Measurements from ENCODE around the gene GNG4. TPM values are rescaled to one million over a fixed set of nuclear protein-coding genes. Genes with fewer than 3 reads are reported as not detected.
"Not testable (repeated sequence)": the region's sequence is repeated elsewhere in the genome, so short reads cannot be mapped to it uniquely, and the experiment has no call there.

The GNG4 gene
- total RNA-seq, 4 donors from 2014 or later = 1.1 to 6.3 (median 4.6) TPM

DNA sequence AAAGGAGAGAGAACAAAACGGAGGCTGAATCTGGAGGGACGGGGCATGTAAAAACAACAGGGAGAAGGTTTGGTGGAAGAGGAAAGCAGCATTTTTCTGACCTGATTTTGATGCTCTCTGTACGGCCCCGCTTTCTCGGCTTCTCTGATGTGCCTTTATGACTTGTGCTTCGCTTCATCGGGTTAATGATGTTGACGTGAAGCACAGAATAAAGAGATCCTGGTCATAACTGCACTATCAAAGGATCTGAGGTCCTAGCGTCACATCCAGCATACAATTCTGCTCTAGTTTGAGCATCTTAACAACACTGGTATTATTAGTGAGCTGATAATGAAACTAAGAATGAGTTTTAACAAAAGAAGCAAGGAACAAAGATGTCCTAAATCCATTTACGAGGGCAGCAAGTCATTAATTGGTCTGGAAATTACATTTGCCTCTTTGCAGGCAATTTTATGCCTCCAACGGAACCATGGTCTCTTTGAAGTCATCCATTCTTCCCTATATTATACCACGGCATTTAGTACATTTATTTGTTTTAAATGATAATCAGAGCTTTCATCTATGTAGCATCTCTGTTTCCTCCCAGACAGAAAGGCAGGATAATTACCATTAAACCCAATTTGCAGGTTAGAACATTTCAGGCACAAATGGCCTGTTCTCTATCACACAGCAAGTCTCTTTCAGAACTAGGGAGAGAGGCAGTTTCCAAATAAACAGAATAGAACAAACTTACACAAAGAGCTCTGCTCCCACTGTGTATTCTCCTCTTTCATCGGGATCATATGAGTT, 100.0 kb downstream of the GNG4 start:
- H3K27ac ChIP-seq = no peak overlapping the region
- no peaks in the 10 kb centered on the region for H3K9me3 ChIP-seq
- no peaks in the 10 kb centered on the region for H3K4me1 ChIP-seq
- no peak for TF ChIP-seq POLR2A (IDR thresholded peaks at IDR 0.05)
- TF ChIP-seq, protein P1, sequence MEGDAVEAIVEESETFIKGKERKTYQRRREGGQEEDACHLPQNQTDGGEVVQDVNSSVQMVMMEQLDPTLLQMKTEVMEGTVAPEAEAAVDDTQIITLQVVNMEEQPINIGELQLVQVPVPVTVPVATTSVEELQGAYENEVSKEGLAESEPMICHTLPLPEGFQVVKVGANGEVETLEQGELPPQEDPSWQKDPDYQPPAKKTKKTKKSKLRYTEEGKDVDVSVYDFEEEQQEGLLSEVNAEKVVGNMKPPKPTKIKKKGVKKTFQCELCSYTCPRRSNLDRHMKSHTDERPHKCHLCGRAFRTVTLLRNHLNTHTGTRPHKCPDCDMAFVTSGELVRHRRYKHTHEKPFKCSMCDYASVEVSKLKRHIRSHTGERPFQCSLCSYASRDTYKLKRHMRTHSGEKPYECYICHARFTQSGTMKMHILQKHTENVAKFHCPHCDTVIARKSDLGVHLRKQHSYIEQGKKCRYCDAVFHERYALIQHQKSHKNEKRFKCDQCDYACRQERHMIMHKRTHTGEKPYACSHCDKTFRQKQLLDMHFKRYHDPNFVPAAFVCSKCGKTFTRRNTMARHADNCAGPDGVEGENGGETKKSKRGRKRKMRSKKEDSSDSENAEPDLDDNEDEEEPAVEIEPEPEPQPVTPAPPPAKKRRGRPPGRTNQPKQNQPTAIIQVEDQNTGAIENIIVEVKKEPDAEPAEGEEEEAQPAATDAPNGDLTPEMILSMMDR (IDR thresholded peaks at IDR 0.05) = no peak
- no peak overlapping the region for H3K4me3 ChIP-seq
- H3K27me3 ChIP-seq = peaks cover 0 to 8% (median 0%) of the 10 kb centered on the region in 4 donors
- 80 to 83% methylated on average over 13 of the region's 13 CpGs for WGBS, 2 donors
- intact Hi-C loops (cut with DNase I) = no loop called here
- no peaks in the 10 kb centered on the region for H3K36me3 ChIP-seq
- no peak for DNase-seq

DNA sequence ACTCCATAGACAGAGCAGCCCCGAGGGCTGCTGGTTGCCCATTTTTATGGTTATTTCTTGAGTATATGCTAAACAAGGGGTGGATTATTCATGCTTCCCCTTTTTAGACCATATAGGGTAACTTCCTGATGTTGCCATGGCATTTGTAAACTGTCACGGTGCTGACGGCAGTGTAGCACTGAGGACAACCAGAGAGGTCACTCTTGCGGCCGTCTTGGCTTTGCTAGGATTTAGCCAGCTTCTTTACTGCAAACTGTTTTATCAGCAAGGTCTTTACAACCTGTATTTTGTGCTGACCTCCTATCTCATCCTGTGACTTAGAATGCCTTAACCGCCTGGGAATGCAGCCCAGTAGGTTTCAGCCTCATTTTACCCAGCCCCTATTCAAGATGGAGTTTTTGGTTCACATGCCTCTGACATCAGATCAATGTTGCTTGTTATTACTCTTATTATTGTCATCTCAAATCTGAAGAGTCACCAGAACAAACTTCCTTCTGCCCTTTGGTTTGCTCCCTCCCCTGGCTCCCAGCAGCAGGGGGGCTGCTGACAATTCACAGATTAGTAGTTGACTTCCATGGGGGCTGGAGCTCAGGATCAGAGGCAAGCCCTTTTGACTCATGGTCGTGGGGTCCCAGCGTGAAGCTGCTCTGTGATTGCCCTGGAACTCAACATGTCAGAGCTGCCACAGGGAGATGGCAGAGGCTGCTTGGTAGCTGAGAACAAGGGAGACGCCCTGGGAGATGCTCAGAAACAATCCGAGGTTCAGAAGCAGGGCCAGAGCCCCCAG, 103.0 kb downstream of the GNG4 start:
- WGBS, 2 donors = 40 to 46% methylated on average over 7 to 10 of the region's 10 CpGs
- H3K4me3 ChIP-seq, DNase-seq: not testable (repeated sequence)

DNA sequence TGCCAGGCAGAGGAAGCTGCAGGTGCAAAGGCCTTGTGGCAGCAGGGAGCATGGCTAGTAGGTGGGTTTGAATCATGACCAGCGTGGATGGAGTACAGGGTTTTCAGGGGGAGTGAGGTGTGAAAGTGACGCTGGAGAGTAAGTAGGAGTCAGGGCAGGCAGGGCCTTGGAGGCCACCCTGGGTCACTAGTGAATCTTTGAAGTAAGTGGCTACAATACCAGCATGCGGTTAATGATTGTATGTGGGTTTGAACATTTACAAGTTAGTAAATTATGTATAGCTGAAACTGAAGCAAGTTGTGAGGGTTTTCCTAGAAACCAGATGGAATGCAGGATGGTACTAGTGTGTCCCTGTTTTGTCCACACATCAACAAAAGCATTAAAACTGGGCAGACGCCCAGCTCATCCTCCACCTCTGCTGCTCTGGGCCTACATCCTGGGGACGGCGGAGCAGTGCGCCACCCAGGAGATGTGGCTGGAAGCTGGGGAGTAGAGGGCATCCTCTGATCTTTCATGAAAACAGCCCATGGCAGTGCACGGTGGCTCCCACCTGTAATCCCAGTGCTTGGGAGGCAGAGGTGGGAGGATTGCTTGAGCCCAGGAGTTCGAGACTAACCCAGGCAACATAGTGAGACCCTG, 104.2 kb downstream of the GNG4 start:
- no peak overlapping the region for H3K4me3 ChIP-seq
- TF ChIP-seq POLR2A (IDR thresholded peaks at IDR 0.05) = no peak
- TF ChIP-seq, protein P1 (IDR thresholded peaks at IDR 0.05) = no peak
- H3K27me3 ChIP-seq = peaks cover 0 to 8% (median 0%) of the 10 kb centered on the region in 4 donors
- no peak for DNase-seq
- no peaks in the 10 kb centered on the region for H3K9me3 ChIP-seq
- no peaks in the 10 kb centered on the region for H3K36me3 ChIP-seq
- WGBS, 2 donors = 92% methylated on average over 7 to 9 of the region's 9 CpGs
- no peaks in the 10 kb centered on the region for H3K4me1 ChIP-seq
- intact Hi-C loops (cut with DNase I) = no loop called here
- H3K27ac ChIP-seq = no peak overlapping the region

More for the DNA sequence above, 103.0 kb downstream of the GNG4 start:
- intact Hi-C loops (cut with DNase I); H3K36me3 ChIP-seq; H3K4me1 ChIP-seq; H3K9me3 ChIP-seq; H3K27me3 ChIP-seq; H3K27ac ChIP-seq: not testable (repeated sequence)

GRCh38 chr1:235542845-235543244, 106.7 kb downstream of the GNG4 start:
- H3K9me3 ChIP-seq; DNase-seq; H3K4me3 ChIP-seq; H3K27ac ChIP-seq; H3K27me3 ChIP-seq; H3K4me1 ChIP-seq; intact Hi-C loops (cut with DNase I); H3K36me3 ChIP-seq: not testable (repeated sequence)
- WGBS, 2 donors = 62 to 87% methylated on average over 7 of the region's 7 CpGs

GRCh38 chr1:235533476-235534168, 116.0 kb downstream of the GNG4 start:
- WGBS, 2 donors = 72 to 89% methylated on average over 8 of the region's 8 CpGs
- Histone ChIP-seq H3K36me3 (no peaks in the 10 kb centered on the region), H3K9me3 (no peaks in the 10 kb centered on the region), H3K4me3 (no peak overlapping the region), H3K27me3 (peaks cover 0 to 10% (median 0%) of the 10 kb centered on the region in 4 donors), H3K4me1 (no peaks in the 10 kb centered on the region), H3K27ac (no peak overlapping the region)
- intact Hi-C loops (cut with DNase I) = no loop called here
- no peak for DNase-seq
- TF ChIP-seq, protein P1 (IDR thresholded peaks at IDR 0.05) = no peak
- no peak for TF ChIP-seq POLR2A (IDR thresholded peaks at IDR 0.05)

Measured in esophagus squamous epithelium (tissue), 5 donors.